ENCODE results near the gene LIPE.
A peak's percentile ranks its signal among the peaks of the same experiment; 100 is the strongest.

Gene LIPE

DNA sequence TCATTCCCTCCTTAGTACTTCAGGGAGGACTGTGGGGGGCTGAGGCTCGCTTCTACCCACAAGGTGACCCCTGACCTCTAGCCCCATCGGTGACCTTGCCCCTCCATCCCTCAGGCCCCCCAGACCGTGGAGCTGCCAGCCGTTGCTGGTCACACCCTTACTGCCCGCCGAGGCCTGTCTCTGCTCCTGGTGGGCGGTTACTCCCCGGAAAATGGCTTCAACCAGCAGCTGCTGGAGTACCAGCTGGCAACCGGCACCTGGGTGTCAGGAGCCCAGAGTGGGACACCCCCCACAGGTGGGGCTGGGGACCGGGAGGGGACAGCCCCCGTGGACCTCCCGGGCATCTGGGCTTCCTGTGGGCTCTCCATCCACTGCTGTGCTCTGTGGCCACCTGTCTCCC lies 69.9 kb downstream of the LIPE start:
- Mint-ChIP-seq H3K36me3 (ENCODE audit: low read depth) (peaks cover 33% of the 10 kb centered on the region), H3K4me3 (no peak overlapping the region), H3K27ac (no peak overlapping the region), H3K9me3 (no peaks in the 10 kb centered on the region), H3K4me1 (peaks cover 33% of the 10 kb centered on the region), H3K27me3 (ENCODE audit: low read depth, poor library complexity) (no peaks in the 10 kb centered on the region)
- no peak for DNase-seq
- TF ChIP-seq, protein P1, sequence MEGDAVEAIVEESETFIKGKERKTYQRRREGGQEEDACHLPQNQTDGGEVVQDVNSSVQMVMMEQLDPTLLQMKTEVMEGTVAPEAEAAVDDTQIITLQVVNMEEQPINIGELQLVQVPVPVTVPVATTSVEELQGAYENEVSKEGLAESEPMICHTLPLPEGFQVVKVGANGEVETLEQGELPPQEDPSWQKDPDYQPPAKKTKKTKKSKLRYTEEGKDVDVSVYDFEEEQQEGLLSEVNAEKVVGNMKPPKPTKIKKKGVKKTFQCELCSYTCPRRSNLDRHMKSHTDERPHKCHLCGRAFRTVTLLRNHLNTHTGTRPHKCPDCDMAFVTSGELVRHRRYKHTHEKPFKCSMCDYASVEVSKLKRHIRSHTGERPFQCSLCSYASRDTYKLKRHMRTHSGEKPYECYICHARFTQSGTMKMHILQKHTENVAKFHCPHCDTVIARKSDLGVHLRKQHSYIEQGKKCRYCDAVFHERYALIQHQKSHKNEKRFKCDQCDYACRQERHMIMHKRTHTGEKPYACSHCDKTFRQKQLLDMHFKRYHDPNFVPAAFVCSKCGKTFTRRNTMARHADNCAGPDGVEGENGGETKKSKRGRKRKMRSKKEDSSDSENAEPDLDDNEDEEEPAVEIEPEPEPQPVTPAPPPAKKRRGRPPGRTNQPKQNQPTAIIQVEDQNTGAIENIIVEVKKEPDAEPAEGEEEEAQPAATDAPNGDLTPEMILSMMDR (IDR thresholded peaks at IDR 0.05) = no peak

GRCh38 chr19:42356686-42357085 lies 70.5 kb downstream of the LIPE start:
- no peak for DNase-seq
- no peaks in the 10 kb centered on the region for H3K9me3 Mint-ChIP-seq
- TF ChIP-seq, protein P1 (IDR thresholded peaks at IDR 0.05) = no peak
- H3K27ac Mint-ChIP-seq = no peak overlapping the region
- no peak overlapping the region for H3K4me3 Mint-ChIP-seq
- peaks cover 35% of the 10 kb centered on the region for H3K36me3 Mint-ChIP-seq (ENCODE audit: low read depth)
- no peaks in the 10 kb centered on the region for H3K27me3 Mint-ChIP-seq (ENCODE audit: low read depth, poor library complexity)
- peaks cover 33% of the 10 kb centered on the region for H3K4me1 Mint-ChIP-seq

DNA sequence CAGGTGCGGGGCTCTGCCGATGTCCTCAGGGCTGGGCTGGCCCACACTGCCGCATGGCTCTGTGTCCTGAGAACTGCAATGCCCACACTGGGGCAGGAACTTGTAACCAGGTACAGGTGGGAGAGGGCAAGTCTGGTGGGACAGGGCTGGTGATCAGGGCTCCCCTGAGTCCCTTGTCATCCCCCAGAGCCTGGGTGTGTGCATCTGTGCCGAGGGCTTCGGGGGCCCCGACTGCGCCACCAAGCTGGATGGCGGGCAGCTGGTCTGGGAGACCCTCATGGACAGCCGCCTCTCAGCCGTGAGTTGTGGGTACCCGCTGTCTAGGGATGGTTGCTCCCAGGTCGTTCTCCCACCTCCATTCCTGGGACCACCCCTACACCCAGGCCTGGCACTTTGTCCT lies 71.3 kb downstream of the LIPE start:
- H3K4me1 Mint-ChIP-seq = peaks cover 29% of the 10 kb centered on the region
- no peaks in the 10 kb centered on the region for H3K27me3 Mint-ChIP-seq (ENCODE audit: low read depth, poor library complexity)
- TF ChIP-seq, protein P1 (IDR thresholded peaks at IDR 0.05) = no peak
- no peak overlapping the region for H3K27ac Mint-ChIP-seq
- DNase-seq = no peak
- no peak overlapping the region for H3K4me3 Mint-ChIP-seq
- no peaks in the 10 kb centered on the region for H3K9me3 Mint-ChIP-seq
- H3K36me3 Mint-ChIP-seq (ENCODE audit: low read depth) = peaks cover 30% of the 10 kb centered on the region

- Mint-ChIP-seq H3K27ac (no peak overlapping the region), H3K4me3 (no peak overlapping the region), H3K4me1 (peaks cover 18% of the 10 kb centered on the region), H3K36me3 (ENCODE audit: low read depth) (peaks cover 19% of the 10 kb centered on the region), H3K9me3 (no peaks in the 10 kb centered on the region), H3K27me3 (ENCODE audit: low read depth, poor library complexity) (no peaks in the 10 kb centered on the region)
- no peak for DNase-seq
- TF ChIP-seq, protein P1 (IDR thresholded peaks at IDR 0.05) = no peak
Observed at GRCh38 chr19:42353341-42354015, 73.7 kb downstream of the LIPE start.

DNA sequence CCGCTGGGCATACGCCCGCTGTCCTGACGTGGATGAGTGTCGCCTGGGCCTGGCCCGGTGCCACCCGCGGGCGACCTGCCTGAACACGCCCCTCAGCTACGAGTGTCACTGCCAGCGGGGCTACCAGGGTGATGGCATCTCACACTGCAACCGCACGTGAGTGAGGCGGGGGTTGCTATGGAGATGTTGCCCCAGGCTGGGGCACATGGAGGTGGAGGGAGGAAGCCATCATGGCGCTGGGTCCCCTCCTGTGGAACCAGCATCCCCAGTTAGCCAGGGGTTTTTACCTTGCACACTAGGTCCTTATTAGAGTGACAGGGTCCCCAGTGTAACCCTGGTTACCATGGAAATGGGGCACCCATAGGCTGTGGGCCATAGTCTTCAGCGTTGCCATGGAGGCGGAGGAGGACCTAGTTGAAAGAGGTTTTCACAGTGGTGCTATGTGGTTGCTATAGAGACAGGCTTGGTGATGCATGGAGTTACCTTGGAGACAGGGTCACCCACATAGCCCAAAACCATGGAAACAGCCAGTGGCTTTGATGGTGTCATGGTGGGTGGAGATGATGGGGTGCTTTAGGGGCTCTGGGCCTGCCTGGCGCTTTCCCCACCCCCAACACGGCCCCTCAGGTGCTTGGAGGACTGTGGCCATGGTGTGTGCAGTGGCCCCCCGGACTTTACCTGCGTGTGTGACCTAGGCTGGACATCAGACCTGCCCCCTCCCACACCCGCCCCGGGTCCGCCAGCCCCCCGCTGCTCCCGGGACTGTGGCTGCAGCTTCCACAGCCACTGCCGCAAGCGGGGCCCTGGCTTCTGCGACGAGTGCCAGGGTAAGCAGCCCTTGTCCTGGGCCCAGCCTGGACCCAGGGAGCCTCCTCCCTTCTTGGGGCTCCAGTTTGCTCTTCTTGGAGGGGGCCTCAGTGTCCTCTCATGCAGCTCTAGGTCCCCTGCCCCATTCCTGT lies 74.6 kb downstream of the LIPE start:
- no peak for DNase-seq

More for the DNA sequence above, 74.6 kb downstream of the LIPE start:
- no peaks in the 10 kb centered on the region for H3K27me3 Mint-ChIP-seq (ENCODE audit: low read depth, poor library complexity)
- no peaks in the 10 kb centered on the region for H3K9me3 Mint-ChIP-seq
- H3K4me1 Mint-ChIP-seq = peaks cover 9% of the 10 kb centered on the region
- TF ChIP-seq, protein P1 (IDR thresholded peaks at IDR 0.05) = no peak
- H3K36me3 Mint-ChIP-seq (ENCODE audit: low read depth) = peaks cover 20% of the 10 kb centered on the region
- H3K27ac Mint-ChIP-seq = peak overlapping the region; percentile 48
- no peak overlapping the region for H3K4me3 Mint-ChIP-seq
